Body of pancreas (tissue), 4 donors: ENCODE data around the gene KIAA0930. TPM values are rescaled to one million over a fixed set of nuclear protein-coding genes. Genes with fewer than 3 reads are reported as not detected.

Experiments used
- ATAC-seq: fragments of 150-250 bp; one replicate; pipeline ENCODE4 v1.9.1; 2016
- DNase-seq, 4 donors: peaks; one replicate each; pipeline ENCODE4 v3.0.0-alpha.2; 2019
- H3K27ac ChIP-seq, 4 donors: fragments of 200-600 bp; sonication (generic); 1 replicate in 3 of 4; 2 replicates in 1 of 4; pipeline versions ENCODE4 v1.5.1 to v1.6.1; 2016 to 2019; ENCODE audit warnings: mild to moderate bottlenecking in 1 of 4, mixed read lengths in 1 of 4, moderate library complexity in 1 of 4
- H3K27me3 ChIP-seq, 2 donors: fragments of 200-600 bp; sonication (generic); one replicate each; pipeline ENCODE4 v1.6.0; 2016; ENCODE audit warnings: mild to moderate bottlenecking in 1 of 2
- H3K36me3 ChIP-seq, 2 donors: fragments of 200-600 bp; sonication (generic); replicated peaks in 1 of 2; 2 replicates each; pipeline ENCODE4 v1.5.1; 2016; ENCODE audit warnings: low read depth in 2 of 2; ENCODE audit not compliant: insufficient read depth in 1 of 2
- H3K4me1 ChIP-seq: fragments of 200-600 bp; sonication (generic); one replicate; pipeline ENCODE4 v1.6.0; 2016
- H3K4me3 ChIP-seq, 2 donors: fragments of 200-600 bp; sonication (generic); 1 replicate in 1 of 2; 2 replicates in 1 of 2; pipeline ENCODE4 v1.5.1; 2016 to 2019
- H3K9me3 ChIP-seq, 3 donors: fragments of 200-600 bp; sonication (generic); 1 replicate in 2 of 3; 2 replicates in 1 of 3; pipeline ENCODE4 v1.5.1; 2016
- CTCF ChIP-seq, 7 experiments: fragments of 450-650 bp in 4 of 7; fragments of 200-600 bp in 3 of 7; sonication (generic) in 3 of 7; IDR thresholded peaks; one replicate each; pipeline ENCODE4 v1.5.1; 2016 to 2019; ENCODE audit warnings: antibody characterized with exemption in 7 of 7
- POLR2A ChIP-seq, 3 donors: fragments of 450-650 bp; IDR thresholded peaks; one replicate each; pipeline ENCODE4 v1.6.1; 2016; ENCODE audit warnings: antibody characterized with exemption in 3 of 3, mild to moderate bottlenecking in 2 of 3
- WGBS, 2 donors: methylation state at CpG; one replicate each; pipeline ENCODE4 v1.1.5; 2017; 5-methylcytosine and 5-hydroxymethylcytosine counted together
- intact Hi-C: fragments of 100-400 bp; cut with DNase I; formaldehyde crosslinking; loops from one replicate; pipeline ENCODE4 v1.15.1; 2023
- total RNA-seq, 2 donors: library from RNA; depleted of rRNA; stranded (reverse); fragments of >200 nt; gene quantifications; one replicate each; pipeline ENCODE4 v1.1.0, GENCODE V29; 2016

Gene KIAA0930
- total RNA-seq, 2 donors from 2014 or later: 14.2 to 17.9 TPM

GRCh38 chr22:45237065-45237990 lies 3.4 kb downstream of the KIAA0930 start:
- TF ChIP-seq POLR2A (IDR thresholded peaks at IDR 0.05) (no peak), CTCF (IDR thresholded peaks at IDR 0.05) (no peak)
- WGBS, 2 donors: 89 to 95% methylated on average over 13 to 14 of the region's 15 CpGs
- Histone ChIP-seq H3K4me3 (no peak overlapping the region), H3K27ac (no peak overlapping the region), H3K9me3 (no peaks in the 10 kb centered on the region), H3K36me3 (no peaks in the 10 kb centered on the region), H3K27me3 (no peaks in the 10 kb centered on the region), H3K4me1 (peaks cover 39% of the 10 kb centered on the region)
- ATAC-seq (no peak), DNase-seq (no peak)
- intact Hi-C loops: no loop called here

DNA sequence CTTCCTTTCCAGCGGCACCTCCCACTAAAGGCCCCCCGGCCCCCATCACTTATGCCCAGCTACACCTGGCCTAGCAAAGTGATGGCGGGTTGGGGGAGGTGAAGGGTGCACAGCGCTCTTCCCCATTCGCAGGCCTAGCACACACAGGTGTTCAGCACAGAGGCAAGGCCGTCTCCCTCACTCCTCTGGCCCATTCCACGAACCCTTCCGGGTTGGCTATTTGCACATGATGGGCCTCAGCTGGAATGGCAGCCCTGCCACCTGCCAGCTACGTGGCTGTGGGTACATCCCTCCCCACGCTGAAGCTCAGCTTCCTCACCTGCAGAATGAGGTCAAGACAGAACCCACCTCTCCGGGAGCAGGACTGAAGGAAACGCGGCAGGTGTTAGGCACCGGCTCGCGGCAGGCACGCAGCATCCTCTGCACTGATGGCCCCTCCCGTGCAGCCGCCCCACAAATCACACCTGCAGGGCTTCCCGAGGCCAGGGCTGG lies 4.8 kb downstream of the KIAA0930 start:
- peak in 2 of 4 donors; percentile 54 to 58 for DNase-seq
- H3K4me3 ChIP-seq: no peak overlapping the region

DNA sequence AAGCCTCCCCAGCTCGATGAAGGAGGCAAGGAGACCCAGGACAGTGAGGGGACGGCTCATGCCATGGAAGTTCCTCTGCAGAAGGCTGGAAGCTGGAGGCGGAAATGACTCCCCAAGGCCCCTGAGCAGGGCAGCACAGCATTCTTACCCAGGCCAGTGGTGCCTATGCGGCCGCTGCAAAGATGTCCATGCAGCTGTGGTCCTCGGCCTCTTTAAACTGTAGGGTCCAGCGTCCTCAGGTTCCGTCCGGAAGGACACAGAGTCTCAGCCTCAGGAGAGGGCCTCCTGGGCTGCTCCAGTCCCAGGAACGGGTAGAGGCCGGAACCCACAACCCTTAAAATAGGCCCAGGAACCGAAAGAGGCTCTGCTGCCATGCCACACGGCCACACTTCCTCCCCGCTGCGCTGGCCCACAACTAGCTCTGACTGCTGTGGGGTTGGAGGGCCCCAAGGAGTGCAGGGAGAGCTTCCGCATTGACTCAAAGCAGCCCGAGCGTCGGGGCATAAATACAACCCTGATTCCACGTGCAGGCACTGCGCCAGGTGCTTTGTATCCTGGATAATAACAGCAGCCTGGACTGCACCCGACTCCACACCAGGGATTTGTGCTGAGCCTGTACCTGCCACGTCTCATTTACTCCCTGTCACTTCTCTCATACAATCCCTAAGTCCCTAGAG lies 5.5 kb downstream of the KIAA0930 start:
- peaks cover 24% of the 10 kb centered on the region for H3K4me1 ChIP-seq
- no peak for ATAC-seq
- H3K36me3 ChIP-seq: no peaks in the 10 kb centered on the region
- no peaks in the 10 kb centered on the region for H3K27me3 ChIP-seq
- 66 to 76% methylated on average over 15 to 23 of the region's 23 CpGs for WGBS, 2 donors
- no peak overlapping the region for H3K4me3 ChIP-seq
- intact Hi-C loops: no loop called here
- peak in 2 of 4 donors; percentile 38 to 51 for DNase-seq
- no peak for TF ChIP-seq CTCF (IDR thresholded peaks at IDR 0.05)
- no peak for TF ChIP-seq POLR2A (IDR thresholded peaks at IDR 0.05)
- H3K27ac ChIP-seq: peak overlapping the region in 1 of 4 donors; percentile 21
- H3K9me3 ChIP-seq: no peaks in the 10 kb centered on the region

More for the DNA sequence above, 4.8 kb downstream of the KIAA0930 start:
- Histone ChIP-seq H3K27me3 (no peaks in the 10 kb centered on the region), H3K27ac (peak overlapping the region in 1 of 4 donors; percentile 21), H3K9me3 (no peaks in the 10 kb centered on the region), H3K36me3 (no peaks in the 10 kb centered on the region), H3K4me1 (peaks cover 26% of the 10 kb centered on the region)
- no peak for ATAC-seq
- intact Hi-C loops: no loop called here
- TF ChIP-seq POLR2A (IDR thresholded peaks at IDR 0.05) (no peak), CTCF (IDR thresholded peaks at IDR 0.05) (no peak)
- 43 to 49% methylated on average over 10 to 19 of the region's 20 CpGs for WGBS, 2 donors

DNA sequence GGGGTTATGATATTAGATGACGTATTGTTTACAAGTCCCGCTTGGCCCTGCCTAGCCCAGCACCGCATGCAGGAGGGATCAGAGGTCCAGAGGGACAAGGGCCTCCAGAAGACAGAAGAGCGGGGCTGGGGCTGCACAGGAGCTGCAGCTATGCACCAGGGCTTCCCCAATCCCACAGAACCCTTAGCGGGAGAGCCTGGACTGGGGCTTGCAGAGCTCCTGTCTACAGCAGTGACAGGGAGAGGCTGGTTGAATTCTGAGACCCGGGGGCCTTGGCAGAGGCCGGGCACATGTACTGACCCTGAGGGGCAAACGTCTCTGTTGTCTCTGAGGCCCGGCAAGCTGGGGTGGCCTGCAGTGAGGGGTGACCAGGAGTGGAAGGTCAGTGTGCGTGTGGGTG lies 6.9 kb downstream of the KIAA0930 start:
- no peak for ATAC-seq
- peaks cover 12% of the 10 kb centered on the region for H3K4me1 ChIP-seq
- WGBS, 2 donors: 85 to 88% methylated on average over 4 to 10 of the region's 10 CpGs

More for the DNA sequence above, 6.9 kb downstream of the KIAA0930 start:
- no peak overlapping the region for H3K27ac ChIP-seq
- no peak for DNase-seq
- no peaks in the 10 kb centered on the region for H3K9me3 ChIP-seq
- intact Hi-C loops: no loop called here
- no peaks in the 10 kb centered on the region for H3K36me3 ChIP-seq
- no peak overlapping the region for H3K4me3 ChIP-seq
- no peak for TF ChIP-seq POLR2A (IDR thresholded peaks at IDR 0.05)
- TF ChIP-seq CTCF (IDR thresholded peaks at IDR 0.05): no peak
- no peaks in the 10 kb centered on the region for H3K27me3 ChIP-seq
